GM18507 (cell line): ENCODE measurements around the gene HEPACAM.

Experiments used
- DNase-seq: peaks from one replicate; pipeline ENCODE4 v3.0.0; 2011; ENCODE audit warnings: low read depth; ENCODE audit not compliant: insufficient read length; ENCODE audit errors: extremely low spot score
- FAIRE-seq: peaks from 2 replicates; lab custom pipeline; 2011; peaks lifted over from hg19 to GRCh38; lab: Jason Lieb, UNC

HEPACAM gene

DNA sequence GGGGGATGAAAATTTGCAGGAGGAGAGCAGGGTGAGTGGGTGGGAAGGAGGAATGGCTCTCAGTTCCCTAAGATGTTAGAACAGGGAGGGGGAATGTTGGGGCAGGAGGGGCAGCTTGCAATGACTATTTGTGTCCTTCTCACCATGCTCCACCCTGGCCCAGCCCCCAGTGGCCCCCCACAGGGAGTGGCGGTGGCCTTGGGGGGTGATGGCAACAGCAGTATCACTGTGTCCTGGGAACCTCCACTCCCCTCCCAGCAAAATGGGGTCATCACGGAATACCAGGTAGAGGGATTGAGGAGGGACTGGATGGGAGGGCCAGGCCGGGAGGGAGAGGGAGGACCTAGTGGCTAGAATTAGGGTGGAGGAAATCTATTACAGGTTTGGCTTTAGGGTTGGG, 60.4 kb downstream of the HEPACAM start:
- no peak for FAIRE-seq
- no peak for DNase-seq

DNA sequence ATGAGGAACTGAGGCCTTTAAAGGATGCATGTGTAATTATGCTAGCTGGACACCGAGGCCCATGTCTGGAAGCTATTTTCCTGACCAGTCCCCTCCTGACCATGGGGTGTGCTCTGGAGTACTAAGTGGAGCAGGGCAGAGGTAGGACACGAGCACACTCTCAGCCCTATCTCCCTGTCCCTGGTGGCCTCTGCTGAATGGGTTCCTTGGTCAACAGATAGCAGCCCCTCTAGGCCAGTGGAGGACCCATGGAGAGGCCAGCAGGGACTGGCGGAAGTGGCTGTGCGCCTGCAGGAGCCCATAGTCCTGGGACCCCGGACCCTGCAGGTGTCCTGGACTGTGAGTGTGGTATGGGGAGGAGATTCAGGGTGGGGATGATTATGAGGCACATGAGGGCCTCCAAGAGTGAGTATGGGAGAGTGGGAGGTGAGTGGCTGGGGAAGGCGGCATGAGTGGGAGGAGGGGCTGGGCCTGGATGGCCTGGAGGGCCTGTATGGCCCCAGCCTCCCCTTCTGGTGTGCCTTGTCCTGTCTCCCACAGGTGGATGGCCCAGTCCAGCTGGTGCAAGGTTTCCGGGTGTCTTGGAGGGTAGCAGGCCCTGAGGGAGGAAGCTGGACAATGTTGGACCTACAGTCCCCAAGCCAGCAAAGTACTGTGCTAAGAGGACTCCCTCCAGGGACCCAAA, 61.1 kb downstream of the HEPACAM start:
- no peak for FAIRE-seq
- DNase-seq, result no peak

DNA sequence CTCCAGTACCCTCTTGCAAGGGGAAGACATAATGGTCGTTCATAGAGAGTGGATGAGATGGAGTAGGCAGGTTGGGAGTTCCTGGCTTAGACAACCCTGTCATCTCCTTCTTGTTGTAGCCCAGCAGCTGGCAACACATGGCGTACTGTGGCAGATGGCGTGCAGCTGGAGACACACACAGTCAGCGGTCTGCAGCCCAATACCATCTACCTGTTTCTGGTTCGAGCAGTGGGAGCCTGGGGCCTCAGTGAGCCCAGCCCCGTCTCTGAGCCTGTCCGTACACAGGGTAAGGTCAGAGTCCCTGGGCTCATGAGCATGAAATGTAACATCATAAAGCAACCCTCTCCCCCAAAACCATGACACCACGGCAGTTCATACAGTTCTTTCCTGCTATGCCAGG, 61.9 kb downstream of the HEPACAM start:
- no peak for DNase-seq
- FAIRE-seq, result no peak

- FAIRE-seq (no peak), DNase-seq (no peak)
These were observed 63.1 kb downstream of the HEPACAM start for GRCh38 chr11:124872741-124873140.

GRCh38 chr11:124872280-124872679, 63.6 kb downstream of the HEPACAM start:
- no peak for DNase-seq
- FAIRE-seq, result no peak

GRCh38 chr11:124870430-124870829, 65.4 kb downstream of the HEPACAM start:
- no peak for DNase-seq
- FAIRE-seq, result no peak

GRCh38 chr11:124869856-124870387, 65.9 kb downstream of the HEPACAM start:
- FAIRE-seq (no peak), DNase-seq (no peak)

GRCh38 chr11:124869331-124869730, 66.5 kb downstream of the HEPACAM start:
- FAIRE-seq, result no peak

More at GRCh38 chr11:124869331-124869730, 66.5 kb downstream of the HEPACAM start:
- no peak for DNase-seq
